Progenitor cell of endocrine pancreas (in vitro differentiated cells): Measurements from ENCODE around the gene FAXDC2. TPM values are rescaled to one million over a fixed set of nuclear protein-coding genes. Genes with fewer than 3 reads are reported as not detected.

Source experiments
- DNase-seq: peaks from one replicate; pipeline ENCODE4 v3.0.0; 2021; ENCODE audit warnings: low spot score; ENCODE audit not compliant: unreplicated experiment
- H3K27ac Mint-ChIP-seq: 2 replicates; pipeline ENCODE4 v1.8.0; 2021; ENCODE audit warnings: mild to moderate bottlenecking, moderate library complexity, mixed read lengths
- H3K27me3 Mint-ChIP-seq: 2 replicates; pipeline ENCODE4 v1.8.0; 2021; ENCODE audit warnings: mixed read lengths
- H3K36me3 Mint-ChIP-seq: 2 replicates; pipeline ENCODE4 v1.8.0; 2022; ENCODE audit warnings: mixed read lengths; ENCODE audit not compliant: insufficient read depth
- H3K4me1 Mint-ChIP-seq: 2 replicates; pipeline ENCODE4 v1.8.0; 2021; ENCODE audit warnings: low read depth, mixed read lengths
- H3K4me3 Mint-ChIP-seq: 2 replicates; pipeline ENCODE4 v1.8.0; 2021; ENCODE audit warnings: low read depth, mild to moderate bottlenecking, moderate library complexity, mixed read lengths
- H3K9me3 Mint-ChIP-seq: 2 replicates; pipeline ENCODE4 v1.8.0; 2021; ENCODE audit warnings: low read depth, mixed read lengths
- CTCF ChIP-seq: fragments of 200-600 bp; sonication (generic); IDR thresholded peaks from one replicate; pipeline ENCODE4 v1.5.0; 2021; ENCODE audit warnings: antibody characterized with exemption, mild to moderate bottlenecking; ENCODE audit not compliant: unreplicated experiment
- total RNA-seq: library from RNA; stranded (reverse); gene quantifications from 2 replicates; pipeline ENCODE4 v1.2.1, GENCODE V29; 2021

FAXDC2 gene
- total RNA-seq, 1 donor from 2014 or later, result 15.8 TPM

GRCh38 chr5:154881986-154882385 is 31.6 kb upstream of the FAXDC2 start:
- DNase-seq, result no peak
- no peak for TF ChIP-seq CTCF
- Mint-ChIP-seq H3K36me3 (peaks cover 57% of the 10 kb centered on the region), H3K4me3 (no peak overlapping the region), H3K27me3 (no peaks in the 10 kb centered on the region), H3K27ac (no peak overlapping the region), H3K4me1 (no peaks in the 10 kb centered on the region), H3K9me3 (peaks cover 18% of the 10 kb centered on the region)

GRCh38 chr5:154878642-154879335 is 28.4 kb upstream of the FAXDC2 start:
- Mint-ChIP-seq H3K4me3 (no peak overlapping the region), H3K27me3 (no peaks in the 10 kb centered on the region), H3K27ac (no peak overlapping the region), H3K4me1 (no peaks in the 10 kb centered on the region), H3K36me3 (peaks cover 52% of the 10 kb centered on the region), H3K9me3 (peaks cover 6% of the 10 kb centered on the region)
- TF ChIP-seq CTCF, result no peak
- no peak for DNase-seq

GRCh38 chr5:154873791-154874331 is 23.5 kb upstream of the FAXDC2 start:
- Mint-ChIP-seq H3K27ac (no peak overlapping the region), H3K36me3 (peaks cover 41% of the 10 kb centered on the region), H3K27me3 (no peaks in the 10 kb centered on the region), H3K4me3 (no peak overlapping the region), H3K4me1 (no peaks in the 10 kb centered on the region), H3K9me3 (peaks cover 3% of the 10 kb centered on the region)
- TF ChIP-seq CTCF, result no peak
- no peak for DNase-seq

GRCh38 chr5:154871734-154872133 is 21.3 kb upstream of the FAXDC2 start:
- Mint-ChIP-seq H3K4me1 (no peaks in the 10 kb centered on the region), H3K27me3 (no peaks in the 10 kb centered on the region), H3K9me3 (no peaks in the 10 kb centered on the region), H3K36me3 (peaks cover 36% of the 10 kb centered on the region), H3K4me3 (no peak overlapping the region), H3K27ac (no peak overlapping the region)
- TF ChIP-seq CTCF, result no peak
- DNase-seq, result no peak

GRCh38 chr5:154868702-154869101 is 18.3 kb upstream of the FAXDC2 start:
- Mint-ChIP-seq H3K36me3 (peaks cover 24% of the 10 kb centered on the region), H3K9me3 (no peaks in the 10 kb centered on the region), H3K4me3 (no peak overlapping the region), H3K27ac (no peak overlapping the region), H3K4me1 (no peaks in the 10 kb centered on the region), H3K27me3 (no peaks in the 10 kb centered on the region)
- peak; percentile 26 for TF ChIP-seq CTCF
- no peak for DNase-seq
